GM19025 (cell line): ENCODE measurements around the gene FRY.
"Not testable (repeated sequence)": the region's sequence is repeated elsewhere in the genome, so short reads cannot be mapped to it uniquely, and the experiment has no call there.

Source experiments
- ATAC-seq: cut with Tn5 transposase; IDR thresholded peaks from one replicate; pipeline ENCODE4 v1.9.1; 2021; ENCODE audit warnings: mild to moderate bottlenecking, low read depth, moderate library complexity; ENCODE audit not compliant: unreplicated experiment

Gene FRY

GRCh38 chr13:32039528-32039927 lies 8.0 kb downstream of the FRY start:
- no peak for ATAC-seq

GRCh38 chr13:32040052-32040642 lies 8.6 kb downstream of the FRY start:
- no peak for ATAC-seq

- ATAC-seq, result no peak
Measured at GRCh38 chr13:32040689-32041088, 9.1 kb downstream of the FRY start.

GRCh38 chr13:32041429-32041828 lies 9.9 kb downstream of the FRY start:
- ATAC-seq, result peak; percentile 84

GRCh38 chr13:32042551-32042950 lies 11.0 kb downstream of the FRY start:
- ATAC-seq, result no peak

GRCh38 chr13:32044446-32044845 lies 12.9 kb downstream of the FRY start:
- no peak for ATAC-seq

GRCh38 chr13:32045537-32045936 lies 14.0 kb downstream of the FRY start:
- ATAC-seq, result no peak

GRCh38 chr13:32045982-32046785 lies 14.6 kb downstream of the FRY start:
- ATAC-seq, result no peak

GRCh38 chr13:32047088-32047487 lies 15.5 kb downstream of the FRY start:
- no peak for ATAC-seq

GRCh38 chr13:32047793-32048192 lies 16.2 kb downstream of the FRY start:
- ATAC-seq, result no peak

- no peak for ATAC-seq
Measured at GRCh38 chr13:32048816-32049215, 17.2 kb downstream of the FRY start.

GRCh38 chr13:32051156-32051555 lies 19.6 kb downstream of the FRY start:
- ATAC-seq, result no peak

- ATAC-seq, result no peak
Measured at GRCh38 chr13:32056316-32056715, 24.7 kb downstream of the FRY start.

GRCh38 chr13:32057325-32057724 lies 25.8 kb downstream of the FRY start:
- ATAC-seq, result not testable (repeated sequence)

- no peak for ATAC-seq
Measured at GRCh38 chr13:32059511-32059984, 28.0 kb downstream of the FRY start.

GRCh38 chr13:32060401-32060878 lies 28.9 kb downstream of the FRY start:
- ATAC-seq, result no peak

- ATAC-seq, result no peak
Measured at GRCh38 chr13:32063619-32064233, 32.2 kb downstream of the FRY start.

GRCh38 chr13:32067149-32067961 lies 35.8 kb downstream of the FRY start:
- ATAC-seq, result no peak

GRCh38 chr13:32068255-32068654 lies 36.7 kb downstream of the FRY start:
- no peak for ATAC-seq

- ATAC-seq, result no peak
Measured at GRCh38 chr13:32073180-32073864, 41.7 kb downstream of the FRY start.
